A673 (cell line): ENCODE data around the gene KLHDC4.

ENCODE experiments used
- CTCF ChIP-seq: fragments of 300-800, 200-600 bp; sonication (generic); conservative IDR thresholded peaks from 2 replicates; pipeline ENCODE4 v1.5.1; 2017; ENCODE audit warnings: low read depth, mild to moderate bottlenecking, antibody characterized with exemption, low read length, moderate library complexity, mixed read lengths
- EZH2 ChIP-seq: fragments of 200-600 bp; sonication (generic); IDR thresholded peaks from 2 replicates; pipeline ENCODE4 v1.6.1; 2017; ENCODE audit warnings: borderline replicate concordance, low read depth, mild to moderate bottlenecking, mixed read lengths, antibody characterized with exemption, low read length; ENCODE audit not compliant: poor library complexity, severe bottlenecking

GRCh38 chr16:87658564-87659225 lies 107.1 kb downstream of the KLHDC4 start:
- no peak for TF ChIP-seq EZH2
- no peak for TF ChIP-seq CTCF
